SK-N-SH treated with all-trans-retinoic acid at 6 μM for 48 hours (cell line): ENCODE data around the gene MIPOL1.

Experiments used
- ATAC-seq: fragments of 200-7000 bp; cut with Tn5 transposase; 3 replicates; pipeline ENCODE4 v1.9.1; 2020; ENCODE audit warnings: mild to moderate bottlenecking, moderate library complexity
- ARNTL ChIP-seq: fragments of 450-650 bp; formaldehyde crosslinking; IDR thresholded peaks from 2 replicates; pipeline ENCODE4 v1.5.0; 2020; ENCODE audit warnings: low read depth, mild to moderate bottlenecking, moderate library complexity, borderline replicate concordance
- BACH2 ChIP-seq: fragments of 250-450 bp; sonication (Bioruptor Pico); IDR thresholded peaks from 2 replicates; pipeline ENCODE4 v1.9.0; 2021; ENCODE audit warnings: mild to moderate bottlenecking, borderline replicate concordance
- CSDC2 ChIP-seq: fragments of 250-450 bp; sonication (Bioruptor Pico); IDR thresholded peaks from 2 replicates; pipeline ENCODE4 v1.5.0; 2020; ENCODE audit warnings: mild to moderate bottlenecking, moderate library complexity
- ESRRG ChIP-seq: fragments of 250-450 bp; sonication (Bioruptor Pico); IDR thresholded peaks from 2 replicates; pipeline ENCODE4 v1.6.1; 2021; ENCODE audit warnings: mild to moderate bottlenecking
- GLIS3 ChIP-seq: fragments of 250-450 bp; sonication (Bioruptor Pico); IDR thresholded peaks from 2 replicates; pipeline ENCODE4 v1.5.0; 2020; ENCODE audit warnings: mild to moderate bottlenecking, moderate library complexity
- ISL1 ChIP-seq: fragments of 250-450 bp; sonication (Bioruptor Pico); IDR thresholded peaks from 2 replicates; pipeline ENCODE4 v2.1.2; 2022; ENCODE audit warnings: mild to moderate bottlenecking, moderate library complexity
- OSR1 ChIP-seq: fragments of 250-450 bp; sonication (Bioruptor Pico); IDR thresholded peaks from 2 replicates; pipeline ENCODE4 v1.8.0; 2022; ENCODE audit warnings: moderate library complexity, mild to moderate bottlenecking, inconsistent platforms
- RARB ChIP-seq: fragments of 250-450 bp; sonication (Bioruptor Pico); IDR thresholded peaks from 2 replicates; pipeline ENCODE4 v1.8.0; 2021; ENCODE audit warnings: mild to moderate bottlenecking, moderate library complexity
- TCF4 ChIP-seq: fragments of 250-450 bp; sonication (Bioruptor Pico); IDR thresholded peaks from 2 replicates; pipeline ENCODE4 v1.8.0; 2021; ENCODE audit warnings: mild to moderate bottlenecking, moderate library complexity, borderline replicate concordance
- TOX ChIP-seq: fragments of 250-450 bp; sonication (Bioruptor Pico); IDR thresholded peaks from 2 replicates; pipeline ENCODE4 v1.8.0; 2021; ENCODE audit warnings: mild to moderate bottlenecking, moderate library complexity, borderline replicate concordance
- ZC3H10 ChIP-seq: fragments of 250-450 bp; sonication (Bioruptor Pico); IDR thresholded peaks from 2 replicates; pipeline ENCODE4 v1.5.1; 2021; ENCODE audit warnings: mild to moderate bottlenecking, moderate library complexity
- ZFP3 ChIP-seq: fragments of 250-450 bp; sonication (Bioruptor Pico); IDR thresholded peaks from 2 replicates; pipeline ENCODE4 v1.5.0; 2020; ENCODE audit warnings: mild to moderate bottlenecking, moderate library complexity
- ZFP30 ChIP-seq: fragments of 450-650 bp; formaldehyde crosslinking; IDR thresholded peaks from 2 replicates; pipeline ENCODE4 v1.5.0; 2022; ENCODE audit warnings: mild to moderate bottlenecking, moderate library complexity
- ZNF565 ChIP-seq: fragments of 450-650 bp; formaldehyde crosslinking; conservative IDR thresholded peaks from 2 replicates; pipeline ENCODE4 v1.5.0; 2020; ENCODE audit warnings: low read depth, mild to moderate bottlenecking, moderate library complexity
- ZNF70 ChIP-seq: fragments of 450-650 bp; formaldehyde crosslinking; IDR thresholded peaks from 2 replicates; pipeline ENCODE4 v1.5.0; 2020; ENCODE audit warnings: mild to moderate bottlenecking, moderate library complexity
- ZNF8 ChIP-seq: fragments of 450-650 bp; formaldehyde crosslinking; IDR thresholded peaks from 2 replicates; pipeline ENCODE4 v1.5.0; 2020; ENCODE audit warnings: mild to moderate bottlenecking, moderate library complexity
- TF ChIP-seq, protein P1 (sequence below): fragments of 250-450 bp; sonication (Bioruptor Pico); IDR thresholded peaks from 2 replicates; pipeline ENCODE4 v1.5.1; 2021; ENCODE audit warnings: mild to moderate bottlenecking, moderate library complexity
- TF ChIP-seq, protein P2 (sequence below): fragments of 250-450 bp; sonication (Bioruptor Pico); IDR thresholded peaks from 2 replicates; pipeline ENCODE4 v1.5.0; 2020; ENCODE audit warnings: mild to moderate bottlenecking, moderate library complexity
- TF ChIP-seq, protein P3 (sequence below): fragments of 250-450 bp; sonication (Bioruptor Pico); IDR thresholded peaks from 2 replicates; pipeline ENCODE4 v1.5.1; 2020; ENCODE audit warnings: low read depth, mild to moderate bottlenecking, moderate library complexity
- TF ChIP-seq, protein P4 (sequence below): fragments of 250-450 bp; sonication (Bioruptor Pico); IDR thresholded peaks from 2 replicates; pipeline ENCODE4 v1.8.0; 2021; ENCODE audit warnings: low read depth, mild to moderate bottlenecking, moderate library complexity, borderline replicate concordance
- TF ChIP-seq, protein P5 (sequence below): fragments of 250-450 bp; sonication (Bioruptor Pico); IDR thresholded peaks from 2 replicates; pipeline ENCODE4 v1.8.0; 2020; ENCODE audit warnings: mild to moderate bottlenecking, moderate library complexity, borderline replicate concordance

MIPOL1 gene

DNA sequence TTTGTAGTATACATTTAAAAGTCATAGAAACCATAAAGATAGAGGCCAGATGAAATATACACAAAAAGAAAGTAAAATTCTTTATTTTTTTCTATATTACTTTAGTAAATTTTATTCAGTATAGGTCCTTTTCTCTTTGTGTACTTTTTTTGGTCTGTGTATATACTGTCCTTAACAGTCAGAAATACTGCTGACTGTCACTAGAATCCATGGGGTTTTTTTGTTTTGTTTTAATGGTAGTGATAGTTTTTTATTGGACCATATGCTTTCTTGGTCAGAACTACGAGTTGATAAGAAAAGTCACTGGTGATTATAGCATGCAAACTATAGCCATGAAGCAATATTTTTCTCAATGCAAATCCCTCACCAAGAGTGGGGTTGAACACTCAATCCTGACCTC is 231.9 kb downstream of the MIPOL1 start (continued):
- TF ChIP-seq, protein P1, sequence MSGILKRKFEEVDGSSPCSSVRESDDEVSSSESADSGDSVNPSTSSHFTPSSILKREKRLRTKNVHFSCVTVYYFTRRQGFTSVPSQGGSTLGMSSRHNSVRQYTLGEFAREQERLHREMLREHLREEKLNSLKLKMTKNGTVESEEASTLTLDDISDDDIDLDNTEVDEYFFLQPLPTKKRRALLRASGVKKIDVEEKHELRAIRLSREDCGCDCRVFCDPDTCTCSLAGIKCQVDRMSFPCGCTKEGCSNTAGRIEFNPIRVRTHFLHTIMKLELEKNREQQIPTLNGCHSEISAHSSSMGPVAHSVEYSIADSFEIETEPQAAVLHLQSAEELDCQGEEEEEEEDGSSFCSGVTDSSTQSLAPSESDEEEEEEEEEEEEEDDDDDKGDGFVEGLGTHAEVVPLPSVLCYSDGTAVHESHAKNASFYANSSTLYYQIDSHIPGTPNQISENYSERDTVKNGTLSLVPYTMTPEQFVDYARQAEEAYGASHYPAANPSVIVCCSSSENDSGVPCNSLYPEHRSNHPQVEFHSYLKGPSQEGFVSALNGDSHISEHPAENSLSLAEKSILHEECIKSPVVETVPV = no peak
- TF ChIP-seq ZNF70 (no peak), BACH2 (no peak), GLIS3 (CRISPR knock-in tag) (no peak), ARNTL (CRISPR knock-in tag) (no peak), TOX (no peak)

DNA sequence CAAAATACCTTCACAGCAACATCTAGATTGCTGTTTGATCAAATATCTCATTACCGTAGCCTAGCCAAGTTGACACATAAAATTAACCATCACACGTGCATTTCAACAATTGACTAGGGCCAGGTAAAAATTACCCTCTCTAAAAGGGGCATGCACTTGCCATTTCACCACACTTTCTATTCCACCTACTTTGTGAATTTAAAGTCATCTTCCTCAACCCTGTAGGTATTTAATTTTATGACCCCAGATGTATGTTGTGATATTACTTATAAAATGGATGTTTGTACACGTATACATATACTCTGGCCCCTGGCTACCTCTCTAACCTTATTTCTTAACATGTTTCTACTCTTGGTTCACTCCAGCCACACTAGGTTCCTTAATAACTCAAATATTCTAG is 237.1 kb downstream of the MIPOL1 start:
- ATAC-seq = no peak
- TF ChIP-seq OSR1 (no peak), BACH2 (no peak), ESRRG (CRISPR knock-in tag) (no peak), ZC3H10 (CRISPR knock-in tag) (no peak), ZFP30 (no peak), RARB (CRISPR knock-in tag) (no peak), ZNF70 (no peak), ARNTL (CRISPR knock-in tag) (no peak), CSDC2 (CRISPR knock-in tag) (no peak), ISL1 (no peak), ZFP3 (CRISPR knock-in tag) (no peak), TCF4 (CRISPR knock-in tag) (no peak), GLIS3 (CRISPR knock-in tag) (no peak), ZNF8 (CRISPR knock-in tag) (no peak), ZNF565 (CRISPR knock-in tag) (no peak)
- TF ChIP-seq, protein P2, sequence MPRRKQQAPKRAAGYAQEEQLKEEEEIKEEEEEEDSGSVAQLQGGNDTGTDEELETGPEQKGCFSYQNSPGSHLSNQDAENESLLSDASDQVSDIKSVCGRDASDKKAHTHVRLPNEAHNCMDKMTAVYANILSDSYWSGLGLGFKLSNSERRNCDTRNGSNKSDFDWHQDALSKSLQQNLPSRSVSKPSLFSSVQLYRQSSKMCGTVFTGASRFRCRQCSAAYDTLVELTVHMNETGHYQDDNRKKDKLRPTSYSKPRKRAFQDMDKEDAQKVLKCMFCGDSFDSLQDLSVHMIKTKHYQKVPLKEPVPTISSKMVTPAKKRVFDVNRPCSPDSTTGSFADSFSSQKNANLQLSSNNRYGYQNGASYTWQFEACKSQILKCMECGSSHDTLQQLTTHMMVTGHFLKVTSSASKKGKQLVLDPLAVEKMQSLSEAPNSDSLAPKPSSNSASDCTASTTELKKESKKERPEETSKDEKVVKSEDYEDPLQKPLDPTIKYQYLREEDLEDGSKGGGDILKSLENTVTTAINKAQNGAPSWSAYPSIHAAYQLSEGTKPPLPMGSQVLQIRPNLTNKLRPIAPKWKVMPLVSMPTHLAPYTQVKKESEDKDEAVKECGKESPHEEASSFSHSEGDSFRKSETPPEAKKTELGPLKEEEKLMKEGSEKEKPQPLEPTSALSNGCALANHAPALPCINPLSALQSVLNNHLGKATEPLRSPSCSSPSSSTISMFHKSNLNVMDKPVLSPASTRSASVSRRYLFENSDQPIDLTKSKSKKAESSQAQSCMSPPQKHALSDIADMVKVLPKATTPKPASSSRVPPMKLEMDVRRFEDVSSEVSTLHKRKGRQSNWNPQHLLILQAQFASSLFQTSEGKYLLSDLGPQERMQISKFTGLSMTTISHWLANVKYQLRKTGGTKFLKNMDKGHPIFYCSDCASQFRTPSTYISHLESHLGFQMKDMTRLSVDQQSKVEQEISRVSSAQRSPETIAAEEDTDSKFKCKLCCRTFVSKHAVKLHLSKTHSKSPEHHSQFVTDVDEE (CRISPR knock-in tag) = no peak
- TF ChIP-seq, protein P3, sequence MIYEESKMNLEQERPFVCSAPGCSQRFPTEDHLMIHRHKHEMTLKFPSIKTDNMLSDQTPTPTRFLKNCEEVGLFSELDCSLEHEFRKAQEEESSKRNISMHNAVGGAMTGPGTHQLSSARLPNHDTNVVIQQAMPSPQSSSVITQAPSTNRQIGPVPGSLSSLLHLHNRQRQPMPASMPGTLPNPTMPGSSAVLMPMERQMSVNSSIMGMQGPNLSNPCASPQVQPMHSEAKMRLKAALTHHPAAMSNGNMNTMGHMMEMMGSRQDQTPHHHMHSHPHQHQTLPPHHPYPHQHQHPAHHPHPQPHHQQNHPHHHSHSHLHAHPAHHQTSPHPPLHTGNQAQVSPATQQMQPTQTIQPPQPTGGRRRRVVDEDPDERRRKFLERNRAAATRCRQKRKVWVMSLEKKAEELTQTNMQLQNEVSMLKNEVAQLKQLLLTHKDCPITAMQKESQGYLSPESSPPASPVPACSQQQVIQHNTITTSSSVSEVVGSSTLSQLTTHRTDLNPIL = no peak
- TF ChIP-seq, protein P4, sequence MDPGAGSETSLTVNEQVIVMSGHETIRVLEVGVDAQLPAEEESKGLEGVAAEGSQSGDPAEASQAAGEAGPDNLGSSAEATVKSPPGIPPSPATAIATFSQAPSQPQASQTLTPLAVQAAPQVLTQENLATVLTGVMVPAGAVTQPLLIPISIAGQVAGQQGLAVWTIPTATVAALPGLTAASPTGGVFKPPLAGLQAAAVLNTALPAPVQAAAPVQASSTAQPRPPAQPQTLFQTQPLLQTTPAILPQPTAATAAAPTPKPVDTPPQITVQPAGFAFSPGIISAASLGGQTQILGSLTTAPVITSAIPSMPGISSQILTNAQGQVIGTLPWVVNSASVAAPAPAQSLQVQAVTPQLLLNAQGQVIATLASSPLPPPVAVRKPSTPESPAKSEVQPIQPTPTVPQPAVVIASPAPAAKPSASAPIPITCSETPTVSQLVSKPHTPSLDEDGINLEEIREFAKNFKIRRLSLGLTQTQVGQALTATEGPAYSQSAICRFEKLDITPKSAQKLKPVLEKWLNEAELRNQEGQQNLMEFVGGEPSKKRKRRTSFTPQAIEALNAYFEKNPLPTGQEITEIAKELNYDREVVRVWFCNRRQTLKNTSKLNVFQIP (CRISPR knock-in tag) = no peak
- TF ChIP-seq, protein P1 = no peak

DNA sequence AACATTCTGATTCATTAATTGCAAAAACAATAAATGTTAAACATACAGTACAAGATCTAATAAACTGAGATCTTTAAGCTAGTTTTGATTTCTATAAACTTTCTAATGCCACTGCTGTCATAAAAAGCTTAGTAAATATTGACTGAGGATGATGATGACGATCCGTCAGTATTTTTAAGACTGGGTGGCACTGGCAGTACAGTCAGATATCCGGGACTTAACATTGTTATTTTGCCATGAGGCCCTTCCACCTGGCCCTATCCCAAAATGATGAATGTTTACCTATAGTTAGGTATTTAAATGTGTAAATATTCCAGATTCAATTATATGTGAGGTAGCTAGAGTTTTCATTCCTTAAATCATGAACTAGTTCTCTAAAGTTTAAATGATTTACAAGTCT is 238.8 kb downstream of the MIPOL1 start:
- ATAC-seq = no peak
- no peak for TF ChIP-seq TCF4 (CRISPR knock-in tag)
- TF ChIP-seq ZFP30 = no peak
- TF ChIP-seq ZNF70 = no peak
- TF ChIP-seq, protein P1 = no peak
- TF ChIP-seq ZFP3 (CRISPR knock-in tag) = no peak
- TF ChIP-seq ZNF8 (CRISPR knock-in tag) = no peak
- TF ChIP-seq, protein P2 (CRISPR knock-in tag) = no peak
- TF ChIP-seq, protein P3 = no peak
- TF ChIP-seq TOX = no peak
- TF ChIP-seq CSDC2 (CRISPR knock-in tag) = no peak
- TF ChIP-seq RARB (CRISPR knock-in tag) = no peak
- TF ChIP-seq OSR1 = no peak
- TF ChIP-seq, protein P5, sequence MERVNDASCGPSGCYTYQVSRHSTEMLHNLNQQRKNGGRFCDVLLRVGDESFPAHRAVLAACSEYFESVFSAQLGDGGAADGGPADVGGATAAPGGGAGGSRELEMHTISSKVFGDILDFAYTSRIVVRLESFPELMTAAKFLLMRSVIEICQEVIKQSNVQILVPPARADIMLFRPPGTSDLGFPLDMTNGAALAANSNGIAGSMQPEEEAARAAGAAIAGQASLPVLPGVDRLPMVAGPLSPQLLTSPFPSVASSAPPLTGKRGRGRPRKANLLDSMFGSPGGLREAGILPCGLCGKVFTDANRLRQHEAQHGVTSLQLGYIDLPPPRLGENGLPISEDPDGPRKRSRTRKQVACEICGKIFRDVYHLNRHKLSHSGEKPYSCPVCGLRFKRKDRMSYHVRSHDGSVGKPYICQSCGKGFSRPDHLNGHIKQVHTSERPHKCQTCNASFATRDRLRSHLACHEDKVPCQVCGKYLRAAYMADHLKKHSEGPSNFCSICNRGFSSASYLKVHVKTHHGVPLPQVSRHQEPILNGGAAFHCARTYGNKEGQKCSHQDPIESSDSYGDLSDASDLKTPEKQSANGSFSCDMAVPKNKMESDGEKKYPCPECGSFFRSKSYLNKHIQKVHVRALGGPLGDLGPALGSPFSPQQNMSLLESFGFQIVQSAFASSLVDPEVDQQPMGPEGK = no peak
